ENCODE data around the gene KPNA3.

Gene KPNA3

GRCh38 chr13:49690133-49690994 is 102.1 kb downstream of the KPNA3 start:
- Histone ChIP-seq H3K27ac (ENCODE audit: low read length) (no peak overlapping the region), H3K9ac (ENCODE audit: low read length) (peak overlapping the region; percentile 33; the same call in 1 of the 2 replicates), H3K4me2 (ENCODE audit: low read depth, low read length) (peak overlapping the region; percentile 37), H3K36me3 (replicated peaks; ENCODE audit: insufficient read depth, low read length) (no peaks in the 10 kb centered on the region), H3K27me3 (replicated peaks; ENCODE audit: insufficient read depth, low read length) (no peaks in the 10 kb centered on the region), H4K20me1 (ENCODE audit: insufficient read depth, low read length) (no peaks in the 10 kb centered on the region), H3K4me3 (ENCODE audit: low read length) (peak overlapping the region; percentile 66), H3K9me2 (replicated peaks; ENCODE audit: insufficient read depth, low read length) (no peaks in the 10 kb centered on the region), H3K79me2 (ENCODE audit: low read length) (peaks cover 19% of the 10 kb centered on the region), H3F3A (ENCODE audit: insufficient read depth, low read length) (no peaks in the 10 kb centered on the region), H2AFZ (ENCODE audit: low read length) (peak overlapping the region; percentile 56), H3K4me1 (ENCODE audit: low read length) (no peaks in the 10 kb centered on the region), H3K9me3 (replicated peaks; ENCODE audit: insufficient read depth, low read length) (no peaks in the 10 kb centered on the region)
- no peak for TF ChIP-seq EZH2 (optimal IDR thresholded peaks at IDR 0.05; ENCODE audit: low read depth, low read length)
- TF ChIP-seq EZH2phosphoT487 (IDR thresholded peaks at IDR 0.05; ENCODE audit: low read length): no peak
- TF ChIP-seq CTCF (IDR thresholded peaks at IDR 0.05; ENCODE audit: low read length): no peak
- DNase-seq: no peak

- no peaks in the 10 kb centered on the region for H4K20me1 ChIP-seq (ENCODE audit: insufficient read depth, low read length)
- H3K27ac ChIP-seq (ENCODE audit: low read length): no peak overlapping the region
- H3K9me3 ChIP-seq (replicated peaks; ENCODE audit: insufficient read depth, low read length): no peaks in the 10 kb centered on the region
- DNase-seq: no peak
- H3F3A ChIP-seq (ENCODE audit: insufficient read depth, low read length): no peaks in the 10 kb centered on the region
- H3K27me3 ChIP-seq (replicated peaks; ENCODE audit: insufficient read depth, low read length): no peaks in the 10 kb centered on the region
- no peak overlapping the region for H2AFZ ChIP-seq (ENCODE audit: low read length)
- H3K9me2 ChIP-seq (replicated peaks; ENCODE audit: insufficient read depth, low read length): no peaks in the 10 kb centered on the region
- H3K4me2 ChIP-seq (ENCODE audit: low read depth, low read length): no peak overlapping the region
- H3K36me3 ChIP-seq (replicated peaks; ENCODE audit: insufficient read depth, low read length): no peaks in the 10 kb centered on the region
- TF ChIP-seq CTCF (IDR thresholded peaks at IDR 0.05; ENCODE audit: low read length) (no peak), EZH2phosphoT487 (IDR thresholded peaks at IDR 0.05; ENCODE audit: low read length) (no peak), EZH2 (optimal IDR thresholded peaks at IDR 0.05; ENCODE audit: low read depth, low read length) (no peak)
- no peaks in the 10 kb centered on the region for H3K4me1 ChIP-seq (ENCODE audit: low read length)
- H3K4me3 ChIP-seq (ENCODE audit: low read length): no peak overlapping the region
- H3K9ac ChIP-seq (ENCODE audit: low read length): no peak overlapping the region
- H3K79me2 ChIP-seq (ENCODE audit: low read length): peaks cover 11% of the 10 kb centered on the region; the same call in 1 of the 2 replicates
Measured at GRCh38 chr13:49683489-49683888, 109.0 kb downstream of the KPNA3 start.

- Histone ChIP-seq H3K27me3 (replicated peaks; ENCODE audit: insufficient read depth, low read length) (no peaks in the 10 kb centered on the region), H3K4me1 (ENCODE audit: low read length) (no peaks in the 10 kb centered on the region), H3F3A (ENCODE audit: insufficient read depth, low read length) (no peaks in the 10 kb centered on the region), H3K4me2 (ENCODE audit: low read depth, low read length) (no peak overlapping the region), H3K9ac (ENCODE audit: low read length) (no peak overlapping the region), H2AFZ (ENCODE audit: low read length) (no peak overlapping the region), H3K9me2 (replicated peaks; ENCODE audit: insufficient read depth, low read length) (no peaks in the 10 kb centered on the region), H3K4me3 (ENCODE audit: low read length) (no peak overlapping the region), H3K36me3 (replicated peaks; ENCODE audit: insufficient read depth, low read length) (no peaks in the 10 kb centered on the region), H3K79me2 (ENCODE audit: low read length) (0 out of 2 replicates have a peak, but pooled peaks cover 6% of the 10 kb centered on the region), H4K20me1 (ENCODE audit: insufficient read depth, low read length) (no peaks in the 10 kb centered on the region), H3K27ac (ENCODE audit: low read length) (no peak overlapping the region), H3K9me3 (replicated peaks; ENCODE audit: insufficient read depth, low read length) (no peaks in the 10 kb centered on the region)
- no peak for TF ChIP-seq CTCF (IDR thresholded peaks at IDR 0.05; ENCODE audit: low read length)
- TF ChIP-seq EZH2phosphoT487 (IDR thresholded peaks at IDR 0.05; ENCODE audit: low read length): no peak
- no peak for TF ChIP-seq EZH2 (optimal IDR thresholded peaks at IDR 0.05; ENCODE audit: low read depth, low read length)
- no peak for DNase-seq
Measured at GRCh38 chr13:49681842-49682435, 110.5 kb downstream of the KPNA3 start.
